Measurements from ENCODE around the gene ARRB1. TPM values are rescaled to one million over a fixed set of nuclear protein-coding genes. Genes with fewer than 3 reads are reported as not detected.

Gene ARRB1
- total RNA-seq, 1 experiment from 2014 or later: 24.2 TPM

- no peak overlapping the region for H3K9ac ChIP-seq (ENCODE audit: low read length)
- no peak for DNase-seq (ENCODE audit: low read depth, low spot score)
- BruUV-seq (replicated peaks): no TSS peak
- no peaks in the 10 kb centered on the region for H3K9me3 ChIP-seq (ENCODE audit: control insufficient read depth in 1 of 2, insufficient read depth in 1 of 2, low read depth in 1 of 2, low read length in 2 of 2)
- no peaks in the 10 kb centered on the region for H3K4me1 ChIP-seq (ENCODE audit: control insufficient read depth in 1 of 2, insufficient read depth in 2 of 2, low read length in 2 of 2)
- intact Hi-C loops (cut with micrococcal nuclease): no loop called here
- RAD21 ChIA-PET (ENCODE audit: low non-redundant PET in 1 of 2, low total read pairs in 2 of 2, uncharacterized antibody in 2 of 2, unreplicated experiment in 2 of 2): no interaction called here
- ATAC-seq: no peak
- no peaks in the 10 kb centered on the region for H3K27me3 ChIP-seq (ENCODE audit: insufficient read depth, low read length)
- no peaks in the 10 kb centered on the region for H4K20me1 ChIP-seq (ENCODE audit: insufficient read depth)
- no peaks in the 10 kb centered on the region for H3K36me3 ChIP-seq (ENCODE audit: control insufficient read depth in 1 of 2, insufficient read depth in 2 of 2, low read length in 2 of 2)
- POLR2A ChIA-PET: no interaction called here
- CTCF ChIA-PET: no interaction called here
- no peak overlapping the region for H3K4me2 ChIP-seq (ENCODE audit: low read length)
- H2AFZ ChIP-seq (ENCODE audit: low read depth, low read length, poor library complexity, severe bottlenecking): no peak overlapping the region
- H3K9me2 ChIP-seq (ENCODE audit: insufficient read depth): no peaks in the 10 kb centered on the region
- H3K79me2 ChIP-seq (ENCODE audit: insufficient read depth, low read length): no peaks in the 10 kb centered on the region
- H3K4me3 ChIP-seq (replicated peaks in 1 of 2; ENCODE audit: low read depth in 1 of 2, low read length in 2 of 2): no peak overlapping the region
- no peak overlapping the region for H3K27ac ChIP-seq (ENCODE audit: low read depth, low read length)
- TF ChIP-seq CTCF (IDR thresholded peaks at IDR 0.05 in 2 of 3, conservative IDR thresholded peaks at IDR 0.05 in 1 of 3; ENCODE audit: borderline replicate concordance in 1 of 3, insufficient read depth in 1 of 3, low read depth in 2 of 3, low read length in 2 of 3): no peak
- no peak for TF ChIP-seq ELF1 (IDR thresholded peaks at IDR 0.05; ENCODE audit: borderline replicate concordance, low read depth)
- no peak for TF ChIP-seq REST (IDR thresholded peaks at IDR 0.05; ENCODE audit: low read depth)
- no peak for TF ChIP-seq TCF7L2 (IDR thresholded peaks at IDR 0.05; ENCODE audit: borderline replicate concordance, extremely low read depth, insufficient read depth, insufficient read length)
- no peak for TF ChIP-seq SP1 (IDR thresholded peaks at IDR 0.05; ENCODE audit: low read depth)
- no peak for TF ChIP-seq CEBPB (IDR thresholded peaks at IDR 0.05; ENCODE audit: low read depth)
- TF ChIP-seq POLR2AphosphoS5 (IDR thresholded peaks at IDR 0.05; ENCODE audit: low read depth, low read length): no peak
- no peak for TF ChIP-seq ZFX (IDR thresholded peaks at IDR 0.05)
- TF ChIP-seq MAX (IDR thresholded peaks at IDR 0.05): no peak
- no peak for TF ChIP-seq EZH2phosphoT487 (IDR thresholded peaks at IDR 0.05; ENCODE audit: borderline replicate concordance)
- no peak for TF ChIP-seq YY1 (IDR thresholded peaks at IDR 0.05; ENCODE audit: extremely low read depth, insufficient replicate concordance, low read depth, low read length)
- TF ChIP-seq FOSL1 (IDR thresholded peaks at IDR 0.05; ENCODE audit: low read depth): no peak
- no peak for TF ChIP-seq SRF (IDR thresholded peaks at IDR 0.05; ENCODE audit: low read depth)
- TF ChIP-seq POLR2A (IDR thresholded peaks at IDR 0.05; ENCODE audit: borderline replicate concordance, extremely low read depth, insufficient read depth, insufficient read length): no peak
- no peak for TF ChIP-seq RAD21 (IDR thresholded peaks at IDR 0.05; ENCODE audit: low read depth)
- no peak for TF ChIP-seq EZH2 (IDR thresholded peaks at IDR 0.05)
- TF ChIP-seq ATF3 (IDR thresholded peaks at IDR 0.05): no peak
- TF ChIP-seq EGR1 (IDR thresholded peaks at IDR 0.05; ENCODE audit: low read depth): no peak
Observed at GRCh38 chr11:75260396-75261170, 90.9 kb downstream of the ARRB1 start.
